SK-N-DZ (cell line): Measurements from ENCODE around the gene FBXO8.

Source experiments
- DNase-seq: peaks from one replicate; pipeline ENCODE4 v3.0.0-alpha.2; 2015; ENCODE audit warnings: low spot score

The FBXO8 gene

GRCh38 chr4:174210952-174211490, 72.4 kb downstream of the FBXO8 start:
- DNase-seq = no peak

- no peak for DNase-seq
These were observed 73.1 kb downstream of the FBXO8 start for GRCh38 chr4:174210354-174210753.

- no peak for DNase-seq
These were observed 74.1 kb downstream of the FBXO8 start for GRCh38 chr4:174209341-174209740.

- no peak for DNase-seq
These were observed 76.1 kb downstream of the FBXO8 start for GRCh38 chr4:174207367-174207766.

GRCh38 chr4:174204164-174204831, 79.2 kb downstream of the FBXO8 start:
- DNase-seq = no peak

- no peak for DNase-seq
These were observed 81.6 kb downstream of the FBXO8 start for GRCh38 chr4:174201871-174202270.

- DNase-seq = no peak
These were observed 83.7 kb downstream of the FBXO8 start for GRCh38 chr4:174199735-174200134.

- DNase-seq = peak; percentile 86
These were observed 84.6 kb downstream of the FBXO8 start for GRCh38 chr4:174198828-174199227.

- no peak for DNase-seq
These were observed 85.1 kb downstream of the FBXO8 start for GRCh38 chr4:174198396-174198795.

- DNase-seq = peak; percentile 98
These were observed 89.8 kb downstream of the FBXO8 start for GRCh38 chr4:174193438-174194374.

- DNase-seq = peak; percentile 94
These were observed 90.5 kb downstream of the FBXO8 start for GRCh38 chr4:174192943-174193342.

GRCh38 chr4:174190832-174191500, 92.5 kb downstream of the FBXO8 start:
- DNase-seq = no peak

GRCh38 chr4:174189392-174190015, 94.0 kb downstream of the FBXO8 start:
- no peak for DNase-seq
